ENCODE measurements around the gene CPED1. TPM values are rescaled to one million over a fixed set of nuclear protein-coding genes. Genes with fewer than 3 reads are reported as not detected.
A peak's percentile ranks its signal among the peaks of the same experiment; 100 is the strongest.
"Not testable (repeated sequence)": the region's sequence is repeated elsewhere in the genome, so short reads cannot be mapped to it uniquely, and the experiment has no call there.

Gene CPED1
- total RNA-seq, 2 donors from 2014 or later, result 3.4 to 15.9 TPM

DNA sequence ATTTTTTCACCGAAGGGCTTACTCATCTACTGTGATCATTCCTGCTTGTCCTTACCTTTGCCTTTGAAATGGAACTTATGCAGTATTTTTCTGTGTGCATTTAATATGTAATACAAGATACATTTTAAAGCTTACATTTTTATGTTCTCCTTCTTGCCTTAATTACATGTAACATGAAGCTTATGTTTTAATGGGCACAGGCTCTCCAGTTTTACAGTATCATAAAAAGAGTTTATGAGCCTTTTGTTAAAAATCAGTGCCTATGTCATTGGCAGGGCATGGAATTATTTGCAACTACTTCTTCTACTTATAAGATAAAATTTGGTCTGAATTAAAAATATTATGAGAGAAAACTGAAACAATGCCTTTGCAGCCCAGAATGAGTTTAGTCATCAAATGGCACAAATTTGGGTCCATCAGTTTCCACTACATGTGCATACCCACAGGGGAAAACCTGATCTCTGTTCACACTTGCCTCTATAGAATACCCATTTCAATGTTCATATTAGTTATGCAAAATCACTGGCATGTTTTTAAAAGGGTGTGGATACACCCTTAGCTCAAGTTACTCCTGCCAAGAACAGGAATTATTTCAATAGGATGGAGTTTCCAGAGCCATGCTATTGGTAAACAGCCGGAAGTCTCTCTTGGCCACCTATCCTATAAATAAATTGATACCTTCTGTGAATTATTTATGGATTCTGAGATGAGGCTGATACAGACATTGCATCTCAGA, 312.3 kb downstream of the CPED1 start:
- peak; percentile 64 for ATAC-seq
- intact Hi-C loops (cut with DNase I, micrococcal nuclease), result no loop called here
- DNase-seq, result no peak

GRCh38 chr7:121301446-121302213, 313.1 kb downstream of the CPED1 start:
- intact Hi-C loops (cut with DNase I, micrococcal nuclease), result no loop called here
- no peak for DNase-seq

GRCh38 chr7:121302214-121302745, 313.8 kb downstream of the CPED1 start:
- ATAC-seq (no peak), DNase-seq (no peak)
- intact Hi-C loops (cut with DNase I, micrococcal nuclease), result no loop called here

More at GRCh38 chr7:121301446-121302213, 313.1 kb downstream of the CPED1 start:
- ATAC-seq, result no peak

DNA sequence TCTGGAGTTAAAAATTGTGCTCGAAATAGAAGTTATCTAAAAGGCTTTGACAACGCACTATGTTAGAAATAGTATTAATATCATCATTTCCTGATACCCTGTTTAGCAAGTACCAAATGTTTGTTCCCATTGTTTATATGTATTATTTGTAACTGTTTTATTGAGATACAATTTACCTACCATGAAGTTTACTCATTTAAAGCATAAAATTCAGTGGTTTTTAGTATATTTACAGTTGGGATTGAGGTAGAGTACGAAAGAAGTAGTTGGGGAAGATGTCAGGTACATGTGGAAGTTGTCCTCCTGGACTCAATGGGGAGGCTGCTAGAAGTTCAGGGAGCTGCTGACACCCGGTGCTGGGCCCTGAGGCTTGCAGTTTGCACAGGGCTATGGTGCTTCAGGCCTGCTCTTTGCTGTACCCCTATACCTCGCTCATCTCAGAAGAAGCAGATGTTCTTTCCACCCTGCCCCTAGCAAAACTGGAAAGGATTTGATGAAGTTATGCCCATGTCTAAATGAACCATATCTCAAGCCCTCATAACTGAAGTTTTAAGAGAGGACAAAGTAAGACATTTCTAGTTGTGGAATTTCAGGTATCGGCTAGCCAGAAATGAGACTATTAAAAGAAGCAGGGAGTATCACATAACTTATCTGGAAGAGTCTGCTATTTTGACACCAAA, 315.1 kb downstream of the CPED1 start:
- DNase-seq, result no peak
- ATAC-seq, result no peak
- intact Hi-C loops (cut with DNase I, micrococcal nuclease), result no loop called here

DNA sequence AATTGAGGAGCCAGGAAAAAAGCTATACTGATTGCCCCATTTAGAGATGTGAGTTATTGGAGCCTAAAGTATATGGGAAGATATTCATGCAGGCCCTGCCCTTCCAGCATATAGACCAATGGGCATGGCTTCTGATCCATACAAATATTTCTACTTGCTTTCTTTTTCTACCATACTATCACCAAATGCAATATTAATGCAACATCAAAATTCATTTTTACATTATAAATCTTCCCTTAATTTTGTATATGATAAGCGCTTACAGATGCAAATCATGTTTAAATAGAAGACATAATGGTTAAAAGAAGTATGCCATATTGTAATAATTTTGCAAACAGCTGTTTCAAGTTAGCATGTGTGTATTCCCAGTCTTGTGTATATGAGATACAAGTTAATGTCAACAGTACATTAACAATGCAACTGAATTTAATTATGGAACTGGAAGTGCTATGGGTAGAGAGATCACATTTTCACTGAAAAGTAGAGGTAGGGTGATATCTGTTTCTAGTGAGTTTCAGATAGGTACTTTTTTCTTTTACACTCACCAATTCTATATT, 315.7 kb downstream of the CPED1 start:
- intact Hi-C loops (cut with DNase I, micrococcal nuclease), result no loop called here
- ATAC-seq (no peak), DNase-seq (no peak)

DNA sequence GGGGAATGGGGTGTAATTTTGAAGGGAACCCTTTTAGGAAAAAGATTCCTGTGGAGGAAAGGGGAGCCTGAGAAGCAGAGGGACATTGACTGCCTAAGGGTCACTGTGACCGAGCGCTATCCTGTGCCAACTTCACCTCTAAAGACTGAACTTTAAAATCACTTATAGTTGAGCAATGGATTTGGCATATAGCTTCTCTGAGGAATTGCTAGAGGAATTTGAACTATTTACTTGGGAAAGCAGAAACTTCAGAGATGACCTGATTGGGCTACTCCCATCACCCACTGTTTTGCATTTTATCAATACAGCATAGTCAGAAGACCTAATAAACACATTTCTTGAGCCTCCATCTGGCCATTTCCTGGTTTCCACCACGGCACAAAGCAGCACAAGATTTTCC, 316.6 kb downstream of the CPED1 start:
- ATAC-seq, result no peak

DNA sequence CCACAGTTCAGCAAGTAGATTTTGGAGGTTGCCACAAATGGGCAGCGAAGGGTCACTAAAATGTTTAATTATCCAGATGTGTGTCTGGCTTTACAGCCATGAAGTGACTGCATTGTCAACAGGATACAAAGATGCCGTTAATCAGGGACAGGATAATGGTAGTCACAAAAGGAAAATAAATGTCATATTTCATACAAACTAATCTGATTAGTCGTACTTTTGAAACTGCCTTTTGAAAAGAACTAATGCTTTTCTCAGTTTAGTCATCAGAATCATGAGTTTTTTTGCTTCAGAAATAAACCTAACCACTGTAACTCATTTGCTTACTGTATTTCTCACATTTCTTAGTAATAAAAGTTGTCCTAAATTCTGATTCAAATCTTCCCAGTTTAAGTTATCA, 318.1 kb downstream of the CPED1 start:
- intact Hi-C loops (cut with DNase I, micrococcal nuclease), result no loop called here
- DNase-seq, result no peak
- no peak for ATAC-seq

More for the DNA sequence above, 316.6 kb downstream of the CPED1 start:
- DNase-seq, result no peak
- intact Hi-C loops (cut with DNase I, micrococcal nuclease), result no loop called here

DNA sequence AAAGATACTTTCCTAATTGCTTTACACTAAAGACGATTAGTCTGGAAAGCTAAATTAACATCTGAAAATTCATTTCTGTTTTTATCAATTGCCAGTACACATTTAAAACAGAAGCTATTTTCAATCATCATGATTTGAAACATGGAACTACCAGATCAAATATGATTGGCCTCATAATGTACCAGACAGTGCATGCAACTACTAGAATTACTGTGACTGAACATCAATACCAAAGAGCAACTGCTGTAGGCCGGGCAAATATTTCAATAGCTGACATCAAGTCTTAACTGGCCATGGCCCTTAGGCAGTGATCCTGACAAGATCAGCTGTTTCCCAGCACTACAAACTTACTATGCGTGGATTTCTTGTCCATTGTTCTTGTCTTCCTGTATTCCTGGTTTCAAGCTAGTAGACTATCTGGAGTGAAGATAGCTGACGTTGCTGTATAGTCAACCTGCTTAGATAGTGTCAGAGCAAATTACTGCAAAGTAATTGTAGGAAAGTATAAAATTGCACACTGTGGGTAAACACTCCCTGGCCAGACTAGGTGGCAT, 318.6 kb downstream of the CPED1 start:
- ATAC-seq (no peak), DNase-seq (no peak)
- intact Hi-C loops (cut with DNase I, micrococcal nuclease), result no loop called here

DNA sequence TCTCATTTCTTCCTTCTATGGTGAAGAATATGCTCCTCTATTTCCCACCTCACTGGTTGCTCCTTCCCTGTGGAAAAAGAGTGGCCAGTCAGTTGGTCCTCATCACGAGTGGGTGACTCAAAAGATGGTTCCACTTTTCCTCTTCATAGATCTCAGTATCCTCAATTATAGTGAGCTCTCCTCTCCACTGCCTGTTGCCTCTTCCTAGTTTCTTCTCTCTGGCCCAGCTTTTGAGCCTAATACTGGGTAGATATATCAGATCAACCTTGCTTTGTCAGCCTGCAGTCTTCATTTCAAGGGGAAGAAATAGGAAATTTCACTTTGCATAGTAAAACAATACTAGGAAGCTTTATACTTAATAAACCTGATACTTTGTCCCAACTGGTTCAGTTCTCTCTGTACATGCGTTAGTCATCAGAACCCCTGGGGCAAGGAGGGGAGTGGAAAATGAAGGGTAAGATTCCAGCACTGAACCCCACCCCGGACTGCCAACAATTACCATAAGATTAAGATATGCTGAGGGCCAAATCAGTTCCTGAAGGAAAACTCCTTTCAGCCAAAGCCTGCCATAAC, 324.8 kb downstream of the CPED1 start:
- ATAC-seq (peak; percentile 69), DNase-seq (no peak)
- intact Hi-C loops (cut with DNase I, micrococcal nuclease), result no loop called here

DNA sequence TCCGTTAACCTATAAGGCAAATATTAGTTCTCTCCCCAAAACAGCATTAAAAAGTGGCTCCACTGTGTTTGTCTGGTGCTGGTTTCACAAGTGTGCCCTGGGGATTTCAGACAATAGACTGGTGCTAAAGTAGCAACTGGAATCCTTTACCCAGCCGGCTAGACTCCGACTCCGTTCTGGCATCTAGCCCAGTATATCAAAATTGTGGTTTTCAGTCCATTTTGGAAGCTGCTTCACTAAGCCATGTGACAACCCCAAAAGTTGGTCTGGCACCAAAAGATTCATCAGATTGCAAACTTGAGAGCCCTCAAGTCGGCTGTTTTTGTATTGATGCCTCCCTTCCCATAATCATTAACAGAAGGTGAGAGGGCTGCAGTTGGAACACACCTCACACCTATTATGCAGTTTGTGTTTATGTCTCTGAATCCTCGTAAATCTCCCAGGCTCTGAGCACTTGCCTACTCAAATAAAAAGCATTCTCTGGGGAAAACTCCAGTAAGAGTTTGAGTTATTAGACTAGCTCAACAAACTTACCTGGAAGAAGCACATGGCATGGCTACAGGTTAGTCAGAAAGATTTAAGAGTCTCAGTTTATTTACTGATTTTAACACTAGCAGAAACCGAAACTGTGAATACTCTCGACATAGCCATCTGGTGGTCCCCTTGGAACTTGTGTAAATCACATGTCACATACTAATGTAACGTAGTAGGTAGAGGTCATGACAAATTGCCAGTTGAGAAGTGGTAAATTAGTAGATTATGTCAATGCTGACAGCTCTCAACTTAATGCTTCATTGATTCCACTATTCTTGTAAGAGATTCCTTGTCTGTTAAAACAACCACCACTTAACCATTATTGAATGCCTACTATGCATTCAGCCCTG, 325.5 kb downstream of the CPED1 start:
- intact Hi-C loops (cut with DNase I, micrococcal nuclease), result no loop called here
- DNase-seq, result peak in 1 of 2 donors; percentile 17
- peak; percentile 98 for ATAC-seq

- intact Hi-C loops (cut with DNase I, micrococcal nuclease); DNase-seq; ATAC-seq: not testable (repeated sequence)
Observed at GRCh38 chr7:121315170-121315569, 326.7 kb downstream of the CPED1 start.

- DNase-seq (no peak), ATAC-seq (no peak)
- intact Hi-C loops (cut with DNase I, micrococcal nuclease), result no loop called here
Observed at GRCh38 chr7:121322460-121322859, 333.9 kb downstream of the CPED1 start.

DNA sequence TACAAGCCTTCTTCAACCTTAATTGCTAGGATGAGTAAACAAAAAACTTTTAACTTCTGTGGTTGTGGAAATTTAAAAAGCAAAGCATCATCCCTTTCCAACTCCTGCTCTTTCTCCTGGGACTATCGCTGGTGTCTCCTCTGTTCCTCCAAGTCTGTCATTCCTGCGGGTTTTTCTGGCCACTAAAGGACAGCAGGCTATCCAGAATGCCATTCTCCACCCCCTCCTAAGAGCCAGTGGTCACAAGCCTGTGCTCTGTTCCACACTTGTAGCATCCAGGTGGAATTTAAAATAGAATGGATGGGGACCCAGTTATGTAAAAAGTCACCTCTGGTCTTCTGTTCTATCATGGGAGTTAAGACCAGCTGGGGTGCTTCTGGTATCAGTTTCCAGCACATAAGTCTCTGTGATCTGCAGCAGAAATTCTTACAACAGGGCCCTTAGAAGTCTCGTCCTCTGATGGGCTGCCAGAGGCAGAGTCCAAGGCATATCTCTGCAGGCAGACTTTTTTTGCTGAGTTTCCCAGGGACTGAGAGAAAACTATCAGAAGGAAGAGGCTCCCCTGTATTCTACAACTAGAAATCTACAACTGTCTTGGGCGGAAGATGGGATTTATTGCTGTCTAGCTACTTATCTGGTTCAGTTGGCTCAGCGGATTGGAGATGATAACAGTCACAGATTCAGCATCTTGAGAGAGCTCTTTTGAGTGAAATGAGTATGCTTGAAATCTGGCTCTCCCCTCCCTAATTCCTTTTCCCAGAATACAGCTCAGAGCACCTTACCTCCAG, 335.2 kb downstream of the CPED1 start:
- ATAC-seq, result no peak
- DNase-seq, result no peak
- intact Hi-C loops (cut with DNase I, micrococcal nuclease), result no loop called here

DNA sequence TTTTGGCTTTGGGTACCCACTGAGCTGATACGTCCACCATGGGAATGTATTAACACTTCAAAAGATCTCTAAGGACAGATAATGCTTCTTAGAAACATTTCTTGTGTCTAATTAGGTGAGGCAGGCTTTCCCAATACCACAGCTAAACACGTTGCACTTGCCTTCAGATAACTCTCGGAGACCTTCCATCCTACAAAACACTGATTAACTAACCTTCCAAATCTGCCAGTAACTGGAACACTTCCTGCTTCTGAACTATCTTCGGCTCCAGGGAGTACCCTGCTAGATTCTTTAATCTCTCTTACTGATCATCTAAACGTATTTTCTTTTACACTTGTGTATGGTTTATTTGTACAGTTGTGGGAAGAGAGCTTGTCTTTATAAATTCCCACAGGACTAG, 339.2 kb downstream of the CPED1 start:
- DNase-seq, result no peak
- intact Hi-C loops (cut with DNase I, micrococcal nuclease), result no loop called here
- peak; percentile 47 for ATAC-seq

DNA sequence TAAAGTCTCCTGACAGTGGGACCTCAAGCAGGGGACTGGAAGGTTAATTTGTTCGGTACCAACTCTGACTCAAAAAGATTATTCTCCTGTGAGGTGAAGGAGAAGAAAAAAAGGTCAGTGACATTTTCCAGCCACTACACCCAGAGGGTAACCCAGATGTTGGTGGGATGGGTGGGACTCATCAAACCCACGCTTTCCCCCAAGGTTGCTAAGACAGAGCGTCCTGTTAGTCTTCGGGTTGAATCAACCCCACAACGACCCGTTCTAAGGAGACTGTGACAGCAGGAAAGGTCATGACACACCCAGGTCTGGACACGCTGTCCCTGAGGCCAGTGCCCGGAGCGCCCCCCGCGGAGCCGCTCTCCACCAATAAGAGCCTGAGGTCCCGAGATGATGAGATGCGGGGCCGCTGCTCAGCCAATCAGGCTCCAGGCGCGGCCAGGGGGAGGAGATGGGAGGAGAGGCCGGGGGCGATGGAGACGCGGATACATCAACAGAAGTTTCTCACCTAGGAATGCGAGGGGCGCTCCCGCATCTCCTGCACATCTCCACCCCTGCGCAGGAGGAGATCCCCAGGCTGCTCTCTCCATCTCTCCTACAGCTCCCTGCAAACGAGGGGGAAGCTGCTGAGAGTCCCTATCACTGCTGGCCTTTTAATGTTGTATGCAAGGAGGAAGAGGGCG, 340.1 kb downstream of the CPED1 start, which contains the start of gene WNT16:
Gene WNT16 (plus strand): TSS at position 493 of the 683 bp plus-strand sequence. CDS start 293 bp downstream, outside the sequence.
- DNase-seq (no peak), ATAC-seq (no peak)
- intact Hi-C loops (cut with DNase I, micrococcal nuclease), result no loop called here
